Ishikawa (cell line): ENCODE data around the gene NFS1.
A peak's percentile ranks its signal among the peaks of the same experiment; 100 is the strongest.

Source experiments
- CEBPB ChIP-seq: IDR thresholded peaks from 2 replicates; pipeline ENCODE4 v1.6.1; 2012
- CREB1 ChIP-seq: IDR thresholded peaks from 2 replicates; pipeline ENCODE4 v1.6.1; 2012; ENCODE audit warnings: low read depth
- EGR1 ChIP-seq: IDR thresholded peaks from 2 replicates; pipeline ENCODE4 v1.6.1; 2012
- EP300 ChIP-seq: IDR thresholded peaks from 2 replicates; pipeline ENCODE4 v1.6.1; 2012; ENCODE audit warnings: borderline replicate concordance
- TAF1 ChIP-seq: IDR thresholded peaks from 2 replicates; pipeline ENCODE4 v1.6.1; 2012; ENCODE audit warnings: low read depth, mild to moderate bottlenecking
- YY1 ChIP-seq: IDR thresholded peaks from 2 replicates; pipeline ENCODE4 v1.6.1; 2012; ENCODE audit warnings: low read depth
- TF ChIP-seq, protein P1 (sequence below): IDR thresholded peaks from 2 replicates; pipeline ENCODE4 v1.6.1; 2012

DNA sequence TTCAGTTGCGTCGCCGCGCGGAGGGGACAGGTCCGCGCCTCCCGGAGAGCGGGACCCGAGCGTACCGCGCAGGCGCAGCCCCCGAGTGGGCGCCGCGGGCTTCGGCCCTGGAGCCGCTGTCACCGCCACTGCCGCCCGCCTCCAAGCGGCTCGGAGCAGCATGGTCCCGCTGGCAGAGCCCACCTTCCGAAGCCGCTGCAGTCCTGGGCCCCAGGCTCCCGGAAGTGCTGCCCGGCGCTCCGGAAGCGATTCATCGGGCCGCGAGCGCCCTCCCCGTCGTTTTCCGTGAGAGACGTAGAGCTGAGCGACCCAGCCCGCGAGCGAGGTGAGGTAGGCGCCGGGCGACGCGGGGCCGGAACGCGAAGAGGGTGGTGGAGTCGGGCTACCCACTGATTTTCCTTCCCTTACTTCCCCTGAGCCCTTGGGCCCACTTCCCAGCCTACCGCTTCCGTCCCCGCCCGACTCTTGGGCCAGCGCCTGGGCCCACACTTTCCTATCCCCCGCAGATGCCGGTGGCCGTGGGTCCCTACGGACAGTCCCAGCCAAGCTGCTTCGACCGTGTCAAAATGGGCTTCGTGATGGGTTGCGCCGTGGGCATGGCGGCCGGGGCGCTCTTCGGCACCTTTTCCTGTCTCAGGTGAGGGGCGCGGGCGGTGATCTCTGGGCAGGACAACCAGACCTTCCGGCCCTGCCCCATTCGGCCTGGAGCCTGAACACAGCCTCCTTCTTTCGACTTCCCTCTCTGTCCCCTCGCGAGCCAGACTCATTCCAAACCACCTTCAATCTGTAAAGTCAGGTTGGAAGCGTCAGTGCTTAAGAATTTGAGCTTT lies at the start of gene NFS1, which contains the start of gene ROMO1:
- TF ChIP-seq CEBPB (no peak), EGR1 (no peak), YY1 (peak; percentile 71), EP300 (no peak), TAF1 (peak; percentile 75), CREB1 (peak; percentile 74)
- TF ChIP-seq, protein P1, sequence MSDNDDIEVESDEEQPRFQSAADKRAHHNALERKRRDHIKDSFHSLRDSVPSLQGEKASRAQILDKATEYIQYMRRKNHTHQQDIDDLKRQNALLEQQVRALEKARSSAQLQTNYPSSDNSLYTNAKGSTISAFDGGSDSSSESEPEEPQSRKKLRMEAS = peak; percentile 66
